ENCODE data around the gene MASP2. TPM values are rescaled to one million over a fixed set of nuclear protein-coding genes. Genes with fewer than 3 reads are reported as not detected.

Gene MASP2
- total and polyA plus RNA-seq, 2 of the 8 experiments (the other 6 are each of a cell fraction or from before 2014, with no cell fraction given): 0.54 to 1.2 TPM

GRCh38 chr1:11068600-11069473 lies 21.8 kb upstream of the MASP2 start:
- Histone ChIP-seq H3K4me3 (ENCODE audit: extremely low read depth in 1 of 4, insufficient read depth in 2 of 4, low read depth in 3 of 4, low read length in 4 of 4) (no peak overlapping the region), H2AK5ac (ENCODE audit: low read depth, low read length) (no peak overlapping the region), H3K4me2 (ENCODE audit: insufficient read depth in 1 of 2, low read depth in 2 of 2, low read length in 2 of 2) (no peak overlapping the region), H3K9ac (replicated peaks in 1 of 4; ENCODE audit: extremely low read depth in 1 of 4, low read depth in 3 of 4, low read length in 3 of 4) (no peak overlapping the region), H2BK120ac (replicated peaks; ENCODE audit: low read depth, low read length) (no peak overlapping the region), H4K91ac (replicated peaks; ENCODE audit: insufficient read length, low read length) (no peak overlapping the region), H3K9me3 (ENCODE audit: insufficient read depth in 2 of 2, low read depth in 1 of 2, low read length in 1 of 2) (no peaks in the 10 kb centered on the region), H4K8ac (ENCODE audit: extremely low read depth, insufficient read depth, low read length) (no peak overlapping the region), H3K79me2 (ENCODE audit: control insufficient read depth in 1 of 2, insufficient read depth in 2 of 2, low read length in 2 of 2) (no peaks in the 10 kb centered on the region), H3K18ac (ENCODE audit: extremely low read depth, low read length) (no peak overlapping the region), H2BK20ac (ENCODE audit: low read length) (no peak overlapping the region), H3K27me3 (replicated peaks in 1 of 4; ENCODE audit: control insufficient read depth in 3 of 4, extremely low read depth in 1 of 4, insufficient read depth in 3 of 4, low read length in 3 of 4) (no peaks in the 10 kb centered on the region; a peak in 1 of 7 replicates), H3K23me2 (ENCODE audit: low read depth, low read length) (no peaks in the 10 kb centered on the region), H3K14ac (ENCODE audit: insufficient read length) (no peak overlapping the region), H2BK5ac (ENCODE audit: low read depth, low read length) (no peak overlapping the region), H3K4me1 (replicated peaks in 1 of 4; ENCODE audit: control insufficient read depth in 3 of 4, insufficient read depth in 4 of 4, low read length in 3 of 4) (no peaks in the 10 kb centered on the region), H3K56ac (replicated peaks; ENCODE audit: insufficient read length, low read depth, low read length) (no peak overlapping the region), H3K36me3 (ENCODE audit: control insufficient read depth in 2 of 4, insufficient read depth in 4 of 4, low read length in 3 of 4) (peaks cover 33 to 80% (median 68%) of the 10 kb centered on the region in 4 experiments), H3K23ac (ENCODE audit: insufficient read length) (no peak overlapping the region), H3K79me1 (ENCODE audit: low read depth, low read length) (no peaks in the 10 kb centered on the region), H4K20me1 (replicated peaks in 1 of 2; ENCODE audit: control insufficient read depth in 1 of 2, insufficient read depth in 2 of 2, low read length in 2 of 2) (peaks cover 0 to 10% of the 10 kb centered on the region in 2 experiments), H2BK12ac (ENCODE audit: low read depth, low read length) (no peak overlapping the region), H3K27ac (ENCODE audit: low read depth, low read length) (no peak overlapping the region), H2AFZ (ENCODE audit: low read length) (no peak overlapping the region), H2BK15ac (ENCODE audit: low read length) (no peak overlapping the region), H4K5ac (ENCODE audit: insufficient read length, low read depth, low read length) (no peak overlapping the region), H3K4ac (replicated peaks; ENCODE audit: insufficient read length, low read depth, low read length) (no peak overlapping the region)
- POLR2A ChIA-PET (ENCODE audit: partially characterized antibody): interaction anchor here (1.2 to 3.8 kb wide), 5 partner anchors 8 to 25 kb away, joined by 3 to 18 read pairs (median 4); partner anchors contain the start of gene SRM
- FAIRE-seq (no peak), DNase-seq (ENCODE audit: low read depth in 1 of 2, low spot score in 2 of 2) (no peak)
- CTCF ChIA-PET (ENCODE audit: partially characterized antibody): interaction anchor here (1.1 to 8.6 kb wide), 5 partner anchors 8 to 35 kb away, joined by 3 to 58 read pairs (median 11); no protein-coding TSS in a partner anchor
- 92% methylated on average over 17 of the region's 17 CpGs; no CpG with 5 or more reads in 1 of the 2 experiments for WGBS, 2 experiments (ENCODE audit: extremely low coverage in 1 of 2, insufficient coverage in 1 of 2, insufficient read length in 1 of 2, insufficient replicate concordance in 2 of 2, low coverage in 1 of 2, low lambda C conversion rate in 2 of 2, missing lambda C conversion rate in 1 of 2)
- TF ChIP-seq RAD21 (IDR thresholded peaks at IDR 0.05 in 1 of 2, conservative IDR thresholded peaks at IDR 0.05 in 1 of 2; ENCODE audit: low read depth in 2 of 2, low read length in 2 of 2): no peak
- no peak for TF ChIP-seq SP4 (IDR thresholded peaks at IDR 0.05; ENCODE audit: low read length)
- TF ChIP-seq POLR2AphosphoS5 (IDR thresholded peaks at IDR 0.05; ENCODE audit: low read depth, low read length): no peak
- no peak for TF ChIP-seq E2F6 (IDR thresholded peaks at IDR 0.05)
- no peak for TF ChIP-seq ATF2 (IDR thresholded peaks at IDR 0.05; ENCODE audit: low read length)
- no peak for TF ChIP-seq BCL11A (IDR thresholded peaks at IDR 0.05; ENCODE audit: low read depth in 2 of 2, low read length in 2 of 2)
- TF ChIP-seq YY1 (IDR thresholded peaks at IDR 0.05; ENCODE audit: low read depth, low read length): no peak
- no peak for TF ChIP-seq JUN (IDR thresholded peaks at IDR 0.05; ENCODE audit: low read depth, low read length)
- TF ChIP-seq BRCA1 (IDR thresholded peaks at IDR 0.05; ENCODE audit: low read depth, low read length): no peak
